Measurements from ENCODE around the gene CYSRT1.
A peak's percentile ranks its signal among the peaks of the same experiment; 100 is the strongest.

CYSRT1 gene

DNA sequence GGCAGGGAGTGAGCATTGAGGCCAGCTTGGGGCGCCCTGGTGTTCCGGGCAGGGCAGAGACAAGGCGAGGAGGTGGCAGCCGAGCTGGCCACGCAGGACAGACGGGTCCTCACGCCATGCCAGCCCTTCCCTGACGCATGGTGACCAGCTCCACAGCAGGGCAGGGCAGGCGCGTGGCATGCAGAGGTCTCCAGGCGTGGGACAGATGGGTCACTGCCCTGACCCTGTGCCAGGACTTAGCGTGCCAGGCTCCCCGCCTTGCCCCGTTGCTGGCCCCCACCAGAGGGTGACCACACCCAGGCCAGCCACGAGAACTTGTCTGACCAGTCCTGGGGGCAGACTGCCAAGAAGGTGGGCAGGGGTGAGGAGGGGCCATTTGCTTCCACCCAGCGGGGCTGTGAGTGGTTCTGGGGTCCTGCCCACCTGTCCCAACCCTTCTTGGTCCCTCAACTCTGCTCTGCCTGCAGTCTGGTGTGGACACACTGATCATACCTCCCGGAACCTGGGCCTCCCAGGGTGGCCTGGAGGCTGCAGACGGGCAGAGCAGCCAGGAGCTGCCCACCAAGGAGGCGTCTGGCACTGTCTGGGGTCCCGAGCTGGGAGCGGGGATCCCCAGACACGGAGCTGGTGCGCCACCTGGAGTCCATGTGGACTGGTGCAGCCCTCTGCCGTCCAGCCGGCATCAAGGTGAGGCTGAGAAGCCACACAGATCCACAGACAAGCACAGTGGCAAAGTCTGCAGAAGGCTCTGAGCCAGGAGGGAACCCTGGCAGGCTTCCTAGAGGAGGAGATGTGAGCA, 2.3 kb downstream of the CYSRT1 start, which contains the start of gene RNF224:
Gene RNF224 (plus strand): TSS at position 449 of the 799 bp plus-strand sequence. CDS start 834 bp downstream, outside the sequence.
- peak; percentile 71 to 73 for DNase-seq

GRCh38 chr9:137227853-137228505, 3.0 kb downstream of the CYSRT1 start:
- no peak for DNase-seq

DNA sequence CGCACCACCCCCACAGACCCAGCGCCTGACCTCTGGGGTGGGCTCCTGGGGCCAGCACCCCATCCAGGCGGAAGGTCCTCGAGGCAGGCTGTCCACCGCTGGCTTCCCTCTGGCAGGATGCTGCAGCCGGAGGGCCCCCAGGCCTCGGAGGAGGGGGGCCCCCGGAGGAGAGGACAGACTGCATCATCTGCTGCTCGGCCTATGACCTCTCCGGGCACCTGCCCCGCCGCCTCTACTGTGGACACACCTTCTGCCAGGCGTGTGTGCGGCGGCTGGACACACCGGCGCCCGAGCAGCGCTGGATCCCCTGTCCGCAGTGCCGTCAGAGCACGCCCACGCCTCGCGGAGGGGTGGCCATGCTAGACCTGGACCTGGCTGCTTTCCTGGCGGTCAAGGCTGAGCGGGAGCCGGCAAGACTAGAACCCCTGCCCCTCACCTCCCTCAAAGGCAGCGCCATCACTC, 3.6 kb downstream of the CYSRT1 start:
- DNase-seq, result no peak

GRCh38 chr9:137228968-137229896, 4.3 kb downstream of the CYSRT1 start:
- DNase-seq, result no peak

DNA sequence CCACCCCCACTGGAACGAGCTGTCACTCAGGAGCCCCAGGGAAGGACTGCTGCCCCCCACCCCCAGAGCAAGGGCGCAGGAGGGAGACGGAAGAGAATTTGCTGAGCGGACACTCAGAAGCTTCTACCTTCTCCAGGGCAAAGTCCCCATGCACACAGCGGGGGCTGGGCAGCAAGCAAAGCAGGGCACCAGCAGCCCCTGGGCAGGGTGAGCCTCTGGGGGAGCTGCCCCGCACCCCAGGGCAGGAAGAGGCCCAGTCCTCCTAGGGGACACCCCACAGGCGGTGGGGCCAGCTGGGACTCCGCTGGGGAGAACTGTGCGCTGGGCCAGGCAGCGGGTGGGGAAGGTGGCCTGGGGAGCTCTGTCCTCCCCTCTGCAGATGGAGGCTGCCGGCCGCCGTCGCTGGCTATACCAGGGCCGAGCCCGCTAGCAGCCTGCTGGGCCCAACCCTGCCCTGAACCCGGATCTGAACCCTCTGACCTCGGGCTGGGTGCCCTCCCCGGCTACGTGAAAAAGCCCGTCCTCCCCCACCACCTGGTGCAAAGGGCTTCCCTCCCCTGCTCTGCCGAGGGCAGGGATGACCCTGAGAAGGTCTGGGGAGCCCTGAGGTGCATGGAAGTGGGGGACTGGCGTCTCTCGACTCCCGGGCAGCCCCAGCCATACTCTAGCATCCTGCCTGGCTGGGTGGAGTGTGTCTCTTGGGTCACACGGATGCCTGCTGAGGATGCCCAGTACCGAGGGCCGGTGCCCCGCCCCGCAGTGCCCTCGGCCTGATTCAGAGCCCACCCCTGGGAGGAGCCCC, 5.1 kb downstream of the CYSRT1 start:
- DNase-seq, result no peak

GRCh38 chr9:137230705-137231371, 5.9 kb downstream of the CYSRT1 start, which contains the start of gene SLC34A3:
SLC34A3 (plus strand) TSS chr9:137230901; CDS start chr9:137231703, 802 bp downstream.
- DNase-seq, result no peak

DNA sequence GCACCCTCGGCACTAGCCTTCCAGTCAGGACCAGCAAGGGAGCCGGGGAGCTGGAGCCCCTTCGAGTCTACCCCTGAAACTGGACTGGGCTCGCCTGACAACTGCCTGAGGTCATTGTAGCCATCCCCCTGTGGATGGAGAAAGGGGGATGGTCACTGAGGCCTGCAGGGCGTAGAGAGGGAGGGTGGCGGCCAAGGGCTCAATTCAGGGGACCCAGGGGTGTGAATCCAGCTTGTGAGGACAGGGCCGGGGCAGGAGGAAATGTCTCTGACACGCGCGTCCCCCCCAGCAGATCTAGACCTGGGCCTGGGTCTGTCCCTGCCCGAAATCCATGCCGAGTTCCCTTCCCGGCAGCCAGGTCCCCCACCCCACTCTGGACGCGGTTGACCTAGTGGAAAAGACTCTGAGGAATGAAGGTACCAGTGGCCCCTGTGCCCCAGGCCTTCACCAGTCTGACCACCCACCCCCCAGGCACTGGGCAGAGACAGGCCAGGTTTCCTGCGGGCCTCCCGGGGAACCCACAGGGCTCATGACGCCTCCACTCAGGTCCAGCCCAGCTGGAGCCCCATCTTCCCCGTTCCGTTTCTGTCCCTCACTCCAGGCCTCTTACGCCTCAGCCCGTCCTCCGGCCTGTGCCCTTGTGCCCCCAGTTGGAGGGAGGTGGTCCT, 6.5 kb downstream of the CYSRT1 start:
- DNase-seq, result no peak

- no peak for DNase-seq
These were observed 7.1 kb downstream of the CYSRT1 start for GRCh38 chr9:137232101-137232500.

DNA sequence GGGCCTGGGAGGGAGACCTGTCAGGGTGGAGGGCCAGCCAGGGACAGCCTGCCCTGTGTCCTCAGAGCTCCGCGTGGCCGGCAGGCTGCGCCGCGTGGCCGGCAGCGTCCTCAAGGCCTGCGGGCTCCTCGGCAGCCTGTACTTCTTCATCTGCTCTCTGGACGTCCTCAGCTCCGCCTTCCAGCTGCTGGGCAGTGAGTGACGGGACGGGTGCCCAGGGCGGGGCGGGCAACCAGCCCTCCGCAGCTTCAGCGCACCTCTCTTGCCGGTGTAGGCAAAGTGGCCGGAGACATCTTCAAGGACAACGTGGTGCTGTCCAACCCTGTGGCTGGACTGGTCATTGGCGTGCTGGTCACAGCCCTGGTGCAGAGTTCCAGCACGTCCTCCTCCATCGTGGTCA, 7.5 kb downstream of the CYSRT1 start:
- no peak for DNase-seq

GRCh38 chr9:137233143-137233980, 8.4 kb downstream of the CYSRT1 start:
- DNase-seq, result no peak

DNA sequence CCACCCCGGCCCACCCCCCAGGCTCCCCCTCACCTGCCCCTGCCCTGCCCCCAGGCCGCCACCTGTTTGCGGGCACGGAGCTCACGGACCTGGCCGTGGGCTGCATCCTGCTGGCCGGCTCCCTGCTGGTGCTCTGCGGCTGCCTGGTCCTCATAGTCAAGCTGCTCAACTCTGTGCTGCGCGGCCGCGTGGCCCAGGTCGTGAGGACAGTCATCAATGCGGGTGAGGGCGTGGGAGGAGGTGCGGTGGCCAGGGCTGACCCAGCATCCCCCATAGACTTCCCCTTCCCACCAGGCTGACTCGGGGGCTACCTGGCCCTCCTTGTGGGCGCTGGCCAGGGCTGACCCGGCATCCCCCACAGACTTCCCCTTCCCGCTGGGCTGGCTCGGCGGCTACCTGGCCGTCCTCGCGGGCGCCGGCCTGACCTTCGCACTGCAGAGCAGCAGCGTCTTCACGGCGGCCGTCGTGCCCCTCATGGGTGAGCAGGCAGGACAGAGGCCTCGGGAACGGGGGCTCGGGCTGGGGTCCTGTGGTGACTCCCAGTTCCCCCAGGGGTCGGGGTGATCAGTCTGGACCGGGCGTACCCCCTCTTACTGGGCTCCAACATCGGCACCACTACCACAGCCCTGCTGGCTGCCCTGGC, 9.2 kb downstream of the CYSRT1 start:
- no peak for DNase-seq

- DNase-seq, result no peak
These were observed 9.9 kb downstream of the CYSRT1 start for GRCh38 chr9:137234758-137235423.

GRCh38 chr9:137235424-137236237, 10.7 kb downstream of the CYSRT1 start:
- DNase-seq, result no peak

- peak; percentile 83 to 85 for DNase-seq
These were observed 11.4 kb downstream of the CYSRT1 start for GRCh38 chr9:137236238-137236935.

GRCh38 chr9:137236936-137237421, 12.0 kb downstream of the CYSRT1 start:
- DNase-seq, result peak in 1 of 2 experiments; percentile 60

- peak; percentile 80 to 91 for DNase-seq
These were observed 13.1 kb downstream of the CYSRT1 start for GRCh38 chr9:137237759-137238726.

All from NCI-H2081 (cell line).